Astrocyte (in vitro differentiated cells and primary cell): ENCODE data around the gene PHC2. TPM values are rescaled to one million over a fixed set of nuclear protein-coding genes. Genes with fewer than 3 reads are reported as not detected.

Experiments
- DNase-seq: peaks from one replicate; pipeline ENCODE4 v3.0.0-alpha.2; 2010; ENCODE audit warnings: low read depth
- FAIRE-seq: peaks from 2 replicates; lab custom pipeline; 2011; peaks lifted over from hg19 to GRCh38; lab: Jason Lieb, UNC
- H2AFZ ChIP-seq: 2 replicates; pipeline ENCODE4 v1.6.0; 2012; ENCODE audit warnings: low read depth, low read length, inconsistent platforms
- H3K27ac ChIP-seq: 2 replicates; pipeline ENCODE4 v1.5.1; 2011; ENCODE audit warnings: low read depth, low read length, inconsistent platforms
- H3K27me3 ChIP-seq: 2 replicates; pipeline ENCODE4 v1.6.0; 2011; ENCODE audit warnings: low read length, inconsistent platforms; ENCODE audit not compliant: insufficient read depth
- H3K36me3 ChIP-seq: 2 replicates; pipeline ENCODE4 v1.5.1; 2011; ENCODE audit warnings: low read length, inconsistent platforms; ENCODE audit not compliant: insufficient read depth
- H3K4me1 ChIP-seq: 2 replicates; pipeline ENCODE4 v1.5.1; 2011; ENCODE audit warnings: low read length, inconsistent platforms; ENCODE audit not compliant: insufficient read depth
- H3K4me2 ChIP-seq: 2 replicates; pipeline ENCODE4 v1.6.0; 2012; ENCODE audit warnings: low read length, inconsistent platforms
- H3K4me3 ChIP-seq: 2 replicates; pipeline ENCODE4 v1.5.1; 2011; ENCODE audit warnings: low read depth, mild to moderate bottlenecking, low read length, inconsistent platforms; ENCODE audit not compliant: insufficient read depth
- H3K79me2 ChIP-seq: 2 replicates; pipeline ENCODE4 v1.6.0; 2012; ENCODE audit warnings: mild to moderate bottlenecking, low read length, inconsistent platforms; ENCODE audit not compliant: insufficient read depth
- H3K9ac ChIP-seq: 2 replicates; pipeline ENCODE4 v1.6.0; 2012; ENCODE audit warnings: mild to moderate bottlenecking, low read length, inconsistent platforms
- H3K9me3 ChIP-seq: 2 replicates; pipeline ENCODE4 v1.5.1; 2012; ENCODE audit warnings: low read depth, mild to moderate bottlenecking, low read length, inconsistent platforms; ENCODE audit not compliant: insufficient read depth
- H4K20me1 ChIP-seq: 2 replicates; pipeline ENCODE4 v1.6.0; 2012; ENCODE audit warnings: low read length, inconsistent platforms; ENCODE audit not compliant: insufficient read depth
- H3K27ac Mint-ChIP-seq: one replicate; pipeline ENCODE4 v1.8.0; 2021; ENCODE audit warnings: mild to moderate bottlenecking, mixed read lengths; ENCODE audit not compliant: unreplicated experiment
- H3K27me3 Mint-ChIP-seq: one replicate; pipeline ENCODE4 v1.8.0; 2021; ENCODE audit warnings: low read depth, mixed read lengths; ENCODE audit not compliant: unreplicated experiment
- H3K36me3 Mint-ChIP-seq: one replicate; pipeline ENCODE4 v1.8.0; 2021; ENCODE audit warnings: low read depth, mixed read lengths; ENCODE audit not compliant: unreplicated experiment
- H3K4me1 Mint-ChIP-seq: one replicate; pipeline ENCODE4 v1.8.0; 2021; ENCODE audit warnings: low read depth, mixed read lengths; ENCODE audit not compliant: unreplicated experiment
- H3K4me3 Mint-ChIP-seq: one replicate; pipeline ENCODE4 v1.8.0; 2021; ENCODE audit warnings: mild to moderate bottlenecking, moderate library complexity, mixed read lengths; ENCODE audit not compliant: unreplicated experiment
- H3K9me3 Mint-ChIP-seq: one replicate; pipeline ENCODE4 v1.8.0; 2021; ENCODE audit warnings: mild to moderate bottlenecking, mixed read lengths; ENCODE audit not compliant: unreplicated experiment
- CTCF ChIP-seq: IDR thresholded peaks from 2 replicates; pipeline ENCODE4 v1.5.1; 2011; ENCODE audit warnings: low read depth, mild to moderate bottlenecking, inconsistent platforms, low read length, moderate library complexity; ENCODE audit not compliant: insufficient read depth
- EZH2 ChIP-seq: IDR thresholded peaks from 2 replicates; pipeline ENCODE4 v1.6.1; 2012; ENCODE audit warnings: mild to moderate bottlenecking, low read length, inconsistent platforms; ENCODE audit not compliant: insufficient read depth
- total RNA-seq: library from RNA; stranded (reverse); gene quantifications from 2 replicates; pipeline ENCODE4 v1.2.1, GENCODE V29; 2021

PHC2 gene
- total RNA-seq, 1 donor from 2014 or later, result 113 TPM

- no peaks in the 10 kb centered on the region for H4K20me1 ChIP-seq
- H3K36me3 ChIP-seq, result no peaks in the 10 kb centered on the region
- H3K27ac ChIP-seq, result peak overlapping the region; percentile 36
- H3K4me1 ChIP-seq, result peaks cover 37% of the 10 kb centered on the region
- TF ChIP-seq CTCF, result peak; percentile 90
- TF ChIP-seq EZH2, result no peak
- H3K4me2 ChIP-seq, result peak overlapping the region; percentile 58
- H3K4me3 ChIP-seq, result no peak overlapping the region
- Mint-ChIP-seq H3K27ac (peak overlapping the region; percentile 10), H3K27me3 (peaks cover 5% of the 10 kb centered on the region), H3K36me3 (no peaks in the 10 kb centered on the region), H3K4me1 (peaks cover 26% of the 10 kb centered on the region), H3K4me3 (no peak overlapping the region), H3K9me3 (no peaks in the 10 kb centered on the region)
- FAIRE-seq, result no peak
- DNase-seq, result peak; percentile 61
- H3K79me2 ChIP-seq, result peaks cover 17% of the 10 kb centered on the region
- peak overlapping the region; percentile 69 for H2AFZ ChIP-seq
- no peak overlapping the region for H3K9ac ChIP-seq
- H3K9me3 ChIP-seq, result no peaks in the 10 kb centered on the region
- H3K27me3 ChIP-seq, result no peaks in the 10 kb centered on the region
Measured at GRCh38 chr1:33470495-33471012, 39.7 kb upstream of the PHC2 start.

GRCh38 chr1:33469691-33470090, 38.8 kb upstream of the PHC2 start:
- no peaks in the 10 kb centered on the region for H3K9me3 Mint-ChIP-seq
- peaks cover 26% of the 10 kb centered on the region for H3K4me1 Mint-ChIP-seq
- DNase-seq (no peak), FAIRE-seq (no peak)
- H3K36me3 Mint-ChIP-seq, result no peaks in the 10 kb centered on the region
- H3K27ac Mint-ChIP-seq, result no peak overlapping the region
- H3K27me3 Mint-ChIP-seq, result peaks cover 5% of the 10 kb centered on the region
- Histone ChIP-seq H3K4me1 (peaks cover 37% of the 10 kb centered on the region), H3K4me2 (no peak overlapping the region), H3K9me3 (no peaks in the 10 kb centered on the region), H4K20me1 (no peaks in the 10 kb centered on the region), H3K27ac (no peak overlapping the region), H3K79me2 (peaks cover 17% of the 10 kb centered on the region), H3K27me3 (no peaks in the 10 kb centered on the region), H2AFZ (no peak overlapping the region), H3K9ac (no peak overlapping the region), H3K36me3 (no peaks in the 10 kb centered on the region), H3K4me3 (no peak overlapping the region)
- no peak overlapping the region for H3K4me3 Mint-ChIP-seq
- TF ChIP-seq CTCF, result no peak
- no peak for TF ChIP-seq EZH2

- Histone ChIP-seq H3K4me1 (peaks cover 37% of the 10 kb centered on the region), H3K9me3 (no peaks in the 10 kb centered on the region), H3K27me3 (no peaks in the 10 kb centered on the region), H3K27ac (no peak overlapping the region), H3K36me3 (no peaks in the 10 kb centered on the region), H3K4me3 (no peak overlapping the region), H2AFZ (no peak overlapping the region), H3K9ac (no peak overlapping the region), H3K79me2 (peaks cover 13% of the 10 kb centered on the region), H3K4me2 (peak overlapping the region; percentile 32), H4K20me1 (no peaks in the 10 kb centered on the region)
- peaks cover 26% of the 10 kb centered on the region for H3K4me1 Mint-ChIP-seq
- no peaks in the 10 kb centered on the region for H3K9me3 Mint-ChIP-seq
- no peak for TF ChIP-seq CTCF
- TF ChIP-seq EZH2, result no peak
- DNase-seq (no peak), FAIRE-seq (no peak)
- H3K36me3 Mint-ChIP-seq, result no peaks in the 10 kb centered on the region
- no peak overlapping the region for H3K4me3 Mint-ChIP-seq
- H3K27me3 Mint-ChIP-seq, result peaks cover 5% of the 10 kb centered on the region
- no peak overlapping the region for H3K27ac Mint-ChIP-seq
Measured at GRCh38 chr1:33468967-33469366, 38.1 kb upstream of the PHC2 start.
